Fibroblast of the aortic adventitia (primary cell): ENCODE measurements around the gene ARHGDIG. TPM values are rescaled to one million over a fixed set of nuclear protein-coding genes. Genes with fewer than 3 reads are reported as not detected.

Source experiments
- DNase-seq: peaks from one replicate; pipeline ENCODE4 v3.0.0-alpha.2; 2010; ENCODE audit warnings: low read depth
- H3K4me3 ChIP-seq: 2 replicates; pipeline ENCODE4 v1.5.1; 2011; ENCODE audit warnings: low read depth, mild to moderate bottlenecking, control low read depth, low read length, moderate library complexity
- total RNA-seq: library from RNA; depleted of rRNA; stranded (reverse); fragments of >200 nt; gene quantifications from 2 replicates; pipeline ENCODE4 v1.2.3, GENCODE V29; 2012; ENCODE audit warnings: low replicate concordance
- TF ChIP-seq, protein P1 (sequence below): IDR thresholded peaks from 2 replicates; pipeline ENCODE4 v1.5.1; 2011; ENCODE audit warnings: mild to moderate bottlenecking, low read length, control low read depth, inconsistent platforms; ENCODE audit not compliant: insufficient read depth

The ARHGDIG gene
- total RNA-seq, 1 donor, result 1.6 TPM

DNA sequence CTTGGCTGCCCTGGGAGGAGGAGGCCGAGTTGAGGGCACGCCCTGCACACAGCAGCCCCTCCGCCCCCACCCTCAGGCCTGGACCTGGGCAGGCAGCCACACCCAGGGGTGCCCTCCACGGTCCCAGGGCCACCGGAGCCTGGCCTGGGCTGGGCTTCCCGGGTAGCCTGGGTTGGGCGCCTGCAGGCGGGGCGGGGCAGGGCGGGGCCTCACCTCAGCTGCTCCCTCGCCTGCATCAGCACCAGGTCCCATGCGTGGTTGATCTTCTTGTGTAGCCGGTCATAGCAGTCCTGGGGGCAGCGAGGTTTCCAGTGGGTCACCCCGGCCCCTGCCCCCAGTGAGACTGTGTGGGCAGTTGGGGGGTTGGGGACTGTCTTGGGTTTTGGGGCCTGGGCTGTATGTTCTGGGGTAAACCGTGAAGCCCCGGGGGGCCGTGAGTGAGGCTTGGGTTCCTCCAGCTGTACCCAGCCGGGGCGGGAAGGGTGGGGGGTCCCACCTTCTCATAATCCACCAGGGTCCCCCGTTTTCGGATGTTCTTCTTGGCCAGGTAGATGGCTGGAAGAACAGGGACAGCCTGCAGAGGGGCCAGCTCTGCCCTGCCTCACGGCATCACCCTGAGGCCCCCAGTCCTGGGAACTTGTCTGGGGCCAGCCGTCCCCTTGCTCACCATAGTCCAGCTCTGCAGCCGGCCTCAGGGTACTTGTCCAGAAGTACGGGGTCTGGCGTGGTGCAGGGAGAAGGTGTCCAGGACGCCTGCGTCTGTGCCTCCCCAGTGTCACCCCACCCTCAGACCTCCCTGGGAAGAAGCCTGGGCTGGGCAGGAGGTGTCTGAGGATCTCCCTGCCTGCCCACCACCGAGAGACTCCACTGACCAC, 6.6 kb upstream of the ARHGDIG start:
- TF ChIP-seq, protein P1, sequence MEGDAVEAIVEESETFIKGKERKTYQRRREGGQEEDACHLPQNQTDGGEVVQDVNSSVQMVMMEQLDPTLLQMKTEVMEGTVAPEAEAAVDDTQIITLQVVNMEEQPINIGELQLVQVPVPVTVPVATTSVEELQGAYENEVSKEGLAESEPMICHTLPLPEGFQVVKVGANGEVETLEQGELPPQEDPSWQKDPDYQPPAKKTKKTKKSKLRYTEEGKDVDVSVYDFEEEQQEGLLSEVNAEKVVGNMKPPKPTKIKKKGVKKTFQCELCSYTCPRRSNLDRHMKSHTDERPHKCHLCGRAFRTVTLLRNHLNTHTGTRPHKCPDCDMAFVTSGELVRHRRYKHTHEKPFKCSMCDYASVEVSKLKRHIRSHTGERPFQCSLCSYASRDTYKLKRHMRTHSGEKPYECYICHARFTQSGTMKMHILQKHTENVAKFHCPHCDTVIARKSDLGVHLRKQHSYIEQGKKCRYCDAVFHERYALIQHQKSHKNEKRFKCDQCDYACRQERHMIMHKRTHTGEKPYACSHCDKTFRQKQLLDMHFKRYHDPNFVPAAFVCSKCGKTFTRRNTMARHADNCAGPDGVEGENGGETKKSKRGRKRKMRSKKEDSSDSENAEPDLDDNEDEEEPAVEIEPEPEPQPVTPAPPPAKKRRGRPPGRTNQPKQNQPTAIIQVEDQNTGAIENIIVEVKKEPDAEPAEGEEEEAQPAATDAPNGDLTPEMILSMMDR, result no peak
- DNase-seq, result no peak
- no peak overlapping the region for H3K4me3 ChIP-seq

DNA sequence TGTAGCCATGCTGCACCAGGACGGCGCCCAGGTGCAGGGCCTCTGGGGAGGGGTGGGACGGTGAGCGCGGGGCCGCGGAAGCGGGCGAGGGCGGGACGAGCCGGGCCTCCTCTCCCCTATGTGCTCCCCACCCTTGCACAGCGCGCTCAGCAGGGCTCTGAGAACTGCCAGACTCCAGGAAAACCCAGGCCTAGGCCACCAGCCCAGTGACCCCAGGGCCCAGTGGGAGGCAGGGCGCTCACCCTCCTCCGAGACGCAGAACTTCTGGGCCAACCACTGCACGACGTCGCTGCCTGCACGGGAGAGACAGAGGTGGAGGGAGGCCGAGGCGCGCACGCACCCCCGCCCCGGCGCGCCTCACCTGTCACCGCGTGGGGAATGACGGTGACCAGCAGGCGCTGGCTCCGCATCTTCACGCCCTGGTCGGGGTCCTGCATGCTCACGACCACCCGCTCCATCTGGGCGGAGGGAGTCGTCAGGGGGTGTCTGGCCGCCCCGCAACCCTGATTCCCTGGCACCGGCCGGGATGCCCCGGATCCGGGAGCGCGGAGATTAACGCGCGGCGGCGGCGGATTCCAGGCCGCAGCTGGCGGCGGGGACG, 5.2 kb upstream of the ARHGDIG start:
- TF ChIP-seq, protein P1, result no peak
- H3K4me3 ChIP-seq, result peak overlapping the region; percentile 61
- DNase-seq, result no peak

DNA sequence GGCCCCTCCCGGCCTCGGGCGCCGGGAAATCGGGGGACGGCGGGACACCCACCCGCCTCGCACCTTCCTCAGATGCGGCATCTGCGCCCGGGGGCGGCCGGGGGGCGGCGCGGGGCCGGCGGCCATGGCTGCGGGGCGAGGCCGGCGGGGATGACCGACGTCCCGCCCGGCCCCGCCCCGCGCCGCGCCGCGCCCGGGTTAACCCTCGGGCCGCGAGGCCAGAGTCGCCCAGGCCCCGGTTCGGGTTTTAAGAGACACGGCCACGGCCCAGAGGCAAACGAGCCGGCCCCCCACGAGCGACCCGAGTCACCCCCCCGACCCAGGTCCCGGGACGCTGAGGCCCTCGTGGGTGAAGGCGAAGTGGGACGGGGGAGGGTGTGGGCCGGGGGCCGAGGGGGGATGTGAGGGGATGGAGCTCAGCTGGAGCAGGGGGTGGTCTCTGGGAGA, 4.6 kb upstream of the ARHGDIG start, which contains the start of gene RGS11:
Gene RGS11 (minus strand): TSS at position 159 of the 447 bp plus-strand sequence. CDS start 33 bp downstream, at position 126.
- DNase-seq, result no peak
- H3K4me3 ChIP-seq, result peak within 1 kb of the TSS; percentile 61

DNA sequence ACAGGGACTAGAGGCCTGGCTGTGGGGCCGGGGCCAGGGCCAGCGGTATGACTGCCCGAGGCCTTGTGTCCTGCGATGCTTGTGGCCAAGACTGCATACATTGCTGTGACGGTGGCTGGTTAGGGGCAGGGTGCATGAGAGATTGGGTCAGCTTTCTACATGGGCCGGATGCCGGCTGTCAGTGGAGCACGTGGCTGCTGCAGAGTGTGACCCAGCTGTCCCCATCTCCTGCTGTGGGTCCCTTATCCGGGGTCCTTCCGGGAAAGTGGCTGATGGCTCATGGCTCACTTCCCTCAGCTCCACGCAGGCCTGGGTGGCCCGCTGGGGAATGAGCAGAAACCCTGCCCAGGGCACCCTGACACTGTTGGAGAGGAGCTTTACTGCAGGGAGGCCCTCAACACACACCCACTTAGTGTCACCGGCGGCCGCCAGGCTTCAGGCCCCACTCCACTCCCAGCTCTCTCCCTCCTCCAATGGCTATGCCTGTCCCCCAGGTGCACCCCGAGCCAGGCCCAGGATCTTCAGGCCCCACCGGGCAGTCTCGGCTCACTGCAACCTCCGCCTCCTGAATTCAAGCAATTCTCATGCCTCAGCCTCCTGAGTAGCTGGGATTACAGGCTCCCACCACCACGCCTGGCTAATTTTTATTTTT, 3.8 kb upstream of the ARHGDIG start:
- TF ChIP-seq, protein P1, result no peak

More for the DNA sequence above, 4.6 kb upstream of the ARHGDIG start, which contains the start of gene RGS11:
- TF ChIP-seq, protein P1, result no peak

DNA sequence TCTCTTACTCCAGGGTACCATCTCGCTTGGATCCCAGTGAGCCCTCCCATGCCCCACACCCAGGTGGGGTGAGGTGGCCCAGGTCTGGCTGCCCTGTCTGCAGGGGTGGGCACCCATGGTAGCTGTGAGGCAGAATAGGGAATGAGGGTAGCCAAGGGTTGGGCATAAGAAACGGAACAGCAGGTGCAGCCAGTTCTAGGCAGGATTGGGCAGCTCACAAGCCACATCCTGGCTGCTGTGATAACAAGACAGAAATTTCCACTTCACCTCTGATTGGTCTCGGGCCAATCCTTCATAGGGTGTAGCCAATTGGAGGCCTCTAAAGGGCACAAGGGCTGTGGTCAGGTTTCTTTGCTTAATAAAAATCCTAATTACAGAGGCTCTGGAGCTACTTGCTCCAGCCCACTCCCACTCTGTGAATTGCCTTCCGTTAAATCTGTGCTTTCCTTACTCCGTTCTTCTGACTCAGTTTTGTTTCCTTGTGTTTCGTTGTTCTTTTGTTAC, 1.5 kb upstream of the ARHGDIG start:
- no peak overlapping the region for H3K4me3 ChIP-seq
- DNase-seq, result peak; percentile 13
- TF ChIP-seq, protein P1, result no peak

More for the DNA sequence above, 3.8 kb upstream of the ARHGDIG start:
- no peak overlapping the region for H3K4me3 ChIP-seq
- no peak for DNase-seq

DNA sequence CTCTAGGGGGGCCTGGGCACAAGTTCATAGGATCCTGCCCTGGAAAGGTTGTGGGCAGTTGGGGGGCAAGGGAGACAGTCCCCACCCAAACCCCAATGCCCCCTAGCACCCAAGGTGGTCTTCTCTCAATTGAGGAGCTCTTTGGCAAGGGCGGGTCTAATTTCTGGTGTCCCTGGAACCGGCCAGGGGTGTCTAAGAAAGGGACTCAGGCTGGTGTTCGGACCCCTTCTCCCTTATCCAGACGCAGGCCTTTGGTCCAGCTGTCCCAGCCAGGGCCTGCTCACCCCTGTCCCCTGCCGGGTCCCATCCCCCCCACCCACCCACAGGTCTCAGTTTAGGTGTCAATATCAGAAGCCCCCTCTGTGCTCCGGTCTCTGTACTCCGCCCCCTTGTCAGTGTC, 860 bp upstream of the ARHGDIG start:
- TF ChIP-seq, protein P1, result no peak
- DNase-seq, result no peak
- H3K4me3 ChIP-seq, result no peak overlapping the region
